ENCODE measurements around the gene PCDH9. TPM values are rescaled to one million over a fixed set of nuclear protein-coding genes. Genes with fewer than 3 reads are reported as not detected.

PCDH9 gene
- total and polyA plus RNA-seq, 10 of the 15 experiments (the other 5 are each of a cell fraction or from before 2014, with no cell fraction given) = 0.02 to 2.3 (median 0.05) TPM; not detected in 1

DNA sequence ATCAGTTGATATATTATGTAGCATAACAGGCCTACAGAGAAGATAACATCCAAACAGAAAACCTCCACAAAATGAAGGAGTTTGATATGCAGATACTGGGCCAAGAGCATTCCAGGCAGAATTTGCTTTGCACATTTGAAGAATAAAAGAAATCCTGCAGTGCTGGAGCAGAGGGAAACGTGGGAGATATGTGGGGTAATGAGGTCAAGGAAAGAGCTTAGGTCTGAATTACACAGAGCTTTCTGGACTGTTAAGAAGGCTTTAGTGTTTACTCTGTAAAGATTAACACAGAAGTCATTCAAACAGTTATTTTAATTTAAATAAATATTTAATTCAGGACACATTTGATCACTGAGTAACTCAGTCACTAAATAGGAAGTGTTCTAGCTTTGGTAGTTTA is 692.7 kb downstream of the PCDH9 start (continued):
- TF ChIP-seq FOXM1 (IDR thresholded peaks at IDR 0.05; ENCODE audit: low read depth, low read length) (no peak), ZSCAN29 (IDR thresholded peaks at IDR 0.05) (no peak), BHLHE40 (IDR thresholded peaks at IDR 0.05; ENCODE audit: borderline replicate concordance in 1 of 2, low read depth in 2 of 2, low read length in 1 of 2) (no peak), ZNF622 (IDR thresholded peaks at IDR 0.05) (no peak), NFYA (IDR thresholded peaks at IDR 0.05; ENCODE audit: borderline replicate concordance, low read depth, low read length) (no peak), ESRRA (IDR thresholded peaks at IDR 0.05; ENCODE audit: low read length) (no peak), POU2F2 (IDR thresholded peaks at IDR 0.05; ENCODE audit: borderline replicate concordance, low read depth, low read length) (no peak), SREBF2 (IDR thresholded peaks at IDR 0.05; ENCODE audit: low read length) (no peak), ZBED1 (IDR thresholded peaks at IDR 0.05; ENCODE audit: borderline replicate concordance) (no peak)

DNA sequence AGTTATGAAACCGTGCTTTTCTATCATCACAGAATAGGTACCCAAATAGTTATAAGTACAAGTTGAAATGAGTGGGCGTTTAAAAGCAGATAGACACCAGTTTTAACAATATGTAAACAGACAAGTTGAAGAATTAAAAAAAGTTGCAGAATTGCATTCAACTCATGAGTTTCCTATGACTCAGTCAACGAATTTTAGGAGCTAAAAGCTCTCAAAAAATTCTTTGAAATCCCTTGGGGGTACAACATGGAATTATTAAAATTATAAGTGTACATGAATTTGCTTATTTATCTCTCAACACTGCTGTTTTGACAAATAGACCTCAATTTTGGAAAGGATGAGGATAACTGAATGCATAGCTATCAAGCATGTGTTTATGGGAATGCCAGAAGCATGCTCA is 693.4 kb downstream of the PCDH9 start:
- H3K4me3 ChIP-seq = no peak overlapping the region
- H3K4me1 ChIP-seq (ENCODE audit: control insufficient read depth, insufficient read depth, low read length) = no peaks in the 10 kb centered on the region
- no peak for DNase-seq (ENCODE audit: low read depth, low spot score)
- no peak overlapping the region for H3K9ac ChIP-seq (ENCODE audit: control insufficient read depth, insufficient read depth, low read length)
- no peak overlapping the region for H2AFZ ChIP-seq (ENCODE audit: control insufficient read depth, low read depth, low read length)
- H3K4me2 ChIP-seq (ENCODE audit: control insufficient read depth, insufficient read depth) = no peak overlapping the region
- no peak for FAIRE-seq
- no peaks in the 10 kb centered on the region for H4K20me1 ChIP-seq (ENCODE audit: control insufficient read depth, insufficient read depth)
- ChIA-PET POLR2A (no interaction called here), RAD21 (ENCODE audit: unreplicated experiment) (no interaction called here), CTCF (no interaction called here), SMC1A (ENCODE audit: uncharacterized antibody, unreplicated experiment) (no interaction called here)
- no peaks in the 10 kb centered on the region for H3K9me3 ChIP-seq (replicated peaks; ENCODE audit: control insufficient read depth, insufficient read depth, low read length)
- WGBS (ENCODE audit: insufficient coverage, insufficient replicate concordance, low lambda C conversion rate, missing lambda C conversion rate) = 2% methylated on average over 3 of the region's 3 CpGs
- no peaks in the 10 kb centered on the region for H3K27me3 ChIP-seq (replicated peaks in 1 of 2; ENCODE audit: control insufficient read depth in 2 of 2, insufficient read depth in 2 of 2, low read length in 1 of 2)
- no peaks in the 10 kb centered on the region for H3K36me3 ChIP-seq (ENCODE audit: control insufficient read depth in 2 of 2, insufficient read depth in 2 of 2, low read length in 1 of 2)
- no peaks in the 10 kb centered on the region for H3K79me2 ChIP-seq (ENCODE audit: control insufficient read depth, insufficient read depth, low read length)
- intact Hi-C loops (cut with micrococcal nuclease; ENCODE audit: unreplicated experiment) = no loop called here
- in situ Hi-C loops (cut with MboI) = no loop called here
- no TSS peak for BruUV-seq (replicated peaks)
- no peak overlapping the region for H3K27ac ChIP-seq (ENCODE audit: control insufficient read depth, insufficient read depth)
- no peak for ATAC-seq
- no peak for TF ChIP-seq NRF1 (conservative IDR thresholded peaks at IDR 0.05; ENCODE audit: low read depth, low read length)
- TF ChIP-seq, protein P1, sequence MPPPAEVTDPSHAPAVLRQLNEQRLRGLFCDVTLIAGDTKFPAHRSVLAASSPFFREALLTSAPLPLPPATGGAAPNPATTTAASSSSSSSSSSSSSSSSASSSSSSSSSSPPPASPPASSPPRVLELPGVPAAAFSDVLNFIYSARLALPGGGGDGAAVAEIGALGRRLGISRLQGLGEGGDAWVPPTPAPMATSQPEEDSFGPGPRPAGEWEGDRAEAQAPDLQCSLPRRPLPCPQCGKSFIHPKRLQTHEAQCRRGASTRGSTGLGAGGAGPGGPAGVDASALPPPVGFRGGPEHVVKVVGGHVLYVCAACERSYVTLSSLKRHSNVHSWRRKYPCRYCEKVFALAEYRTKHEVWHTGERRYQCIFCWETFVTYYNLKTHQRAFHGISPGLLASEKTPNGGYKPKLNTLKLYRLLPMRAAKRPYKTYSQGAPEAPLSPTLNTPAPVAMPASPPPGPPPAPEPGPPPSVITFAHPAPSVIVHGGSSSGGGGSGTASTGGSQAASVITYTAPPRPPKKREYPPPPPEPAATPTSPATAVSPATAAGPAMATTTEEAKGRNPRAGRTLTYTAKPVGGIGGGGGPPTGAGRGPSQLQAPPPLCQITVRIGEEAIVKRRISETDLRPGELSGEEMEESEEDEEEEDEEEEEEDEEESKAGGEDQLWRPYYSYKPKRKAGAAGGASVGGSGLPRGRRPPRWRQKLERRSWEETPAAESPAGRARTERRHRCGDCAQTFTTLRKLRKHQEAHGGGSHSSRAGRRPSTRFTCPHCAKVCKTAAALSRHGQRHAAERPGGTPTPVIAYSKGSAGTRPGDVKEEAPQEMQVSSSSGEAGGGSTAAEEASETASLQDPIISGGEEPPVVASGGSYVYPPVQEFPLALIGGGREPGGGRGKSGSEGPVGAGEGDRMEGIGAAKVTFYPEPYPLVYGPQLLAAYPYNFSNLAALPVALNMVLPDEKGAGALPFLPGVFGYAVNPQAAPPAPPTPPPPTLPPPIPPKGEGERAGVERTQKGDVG (CRISPR knock-in tag; IDR thresholded peaks at IDR 0.05) = no peak
- TF ChIP-seq JUNB (IDR thresholded peaks at IDR 0.05) = no peak
- TF ChIP-seq RAD51 (IDR thresholded peaks at IDR 0.05) = no peak
- TF ChIP-seq, protein P2, sequence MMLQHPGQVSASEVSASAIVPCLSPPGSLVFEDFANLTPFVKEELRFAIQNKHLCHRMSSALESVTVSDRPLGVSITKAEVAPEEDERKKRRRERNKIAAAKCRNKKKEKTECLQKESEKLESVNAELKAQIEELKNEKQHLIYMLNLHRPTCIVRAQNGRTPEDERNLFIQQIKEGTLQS (IDR thresholded peaks at IDR 0.05; ENCODE audit: borderline replicate concordance, extremely low read depth, low read depth, low read length) = no peak
- no peak for TF ChIP-seq RB1 (IDR thresholded peaks at IDR 0.05; ENCODE audit: borderline replicate concordance)
- no peak for TF ChIP-seq FOXM1 (IDR thresholded peaks at IDR 0.05; ENCODE audit: low read depth, low read length)
- TF ChIP-seq GABPA (IDR thresholded peaks at IDR 0.05; ENCODE audit: low read depth) = no peak
- TF ChIP-seq SMAD5 (IDR thresholded peaks at IDR 0.05; ENCODE audit: low read depth) = no peak
- TF ChIP-seq ZNF384 (IDR thresholded peaks at IDR 0.05; ENCODE audit: borderline replicate concordance, low read depth, low read length) = no peak
- TF ChIP-seq CREB1 (IDR thresholded peaks at IDR 0.05; ENCODE audit: low read depth) = no peak
- TF ChIP-seq SUPT20H (IDR thresholded peaks at IDR 0.05; ENCODE audit: borderline replicate concordance, control insufficient read depth, low read depth, low read length) = no peak
- no peak for TF ChIP-seq TCF7 (IDR thresholded peaks at IDR 0.05; ENCODE audit: borderline replicate concordance)
- TF ChIP-seq, protein P3, sequence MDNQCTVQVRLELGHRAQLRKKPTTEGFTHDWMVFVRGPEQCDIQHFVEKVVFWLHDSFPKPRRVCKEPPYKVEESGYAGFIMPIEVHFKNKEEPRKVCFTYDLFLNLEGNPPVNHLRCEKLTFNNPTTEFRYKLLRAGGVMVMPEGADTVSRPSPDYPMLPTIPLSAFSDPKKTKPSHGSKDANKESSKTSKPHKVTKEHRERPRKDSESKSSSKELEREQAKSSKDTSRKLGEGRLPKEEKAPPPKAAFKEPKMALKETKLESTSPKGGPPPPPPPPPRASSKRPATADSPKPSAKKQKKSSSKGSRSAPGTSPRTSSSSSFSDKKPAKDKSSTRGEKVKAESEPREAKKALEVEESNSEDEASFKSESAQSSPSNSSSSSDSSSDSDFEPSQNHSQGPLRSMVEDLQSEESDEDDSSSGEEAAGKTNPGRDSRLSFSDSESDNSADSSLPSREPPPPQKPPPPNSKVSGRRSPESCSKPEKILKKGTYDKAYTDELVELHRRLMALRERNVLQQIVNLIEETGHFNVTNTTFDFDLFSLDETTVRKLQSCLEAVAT (IDR thresholded peaks at IDR 0.05) = no peak
